H1 (cell line): Measurements from ENCODE around the gene NKTR. TPM values are rescaled to one million over a fixed set of nuclear protein-coding genes. Genes with fewer than 3 reads are reported as not detected.

Experiments
- CREB1 ChIP-seq: IDR thresholded peaks from 2 replicates; pipeline ENCODE4 v1.6.1; 2012; ENCODE audit warnings: inconsistent platforms
- KDM4A ChIP-seq: IDR thresholded peaks from one replicate; pipeline ENCODE4 v1.7.1; 2012; ENCODE audit warnings: low read depth, mild to moderate bottlenecking, moderate library complexity, low read length, inconsistent platforms; ENCODE audit not compliant: severe bottlenecking
- NRF1 ChIP-seq: IDR thresholded peaks from 2 replicates; pipeline ENCODE4 v1.6.1; 2011; ENCODE audit warnings: mild to moderate bottlenecking, low read depth, low read length, improper control_type of control experiment
- RBBP5 ChIP-seq: IDR thresholded peaks from 2 replicates; pipeline ENCODE4 v1.7.1; 2012; ENCODE audit warnings: low read depth, mild to moderate bottlenecking, inconsistent platforms, low read length, moderate library complexity, borderline replicate concordance
- SP4 ChIP-seq: IDR thresholded peaks from 2 replicates; pipeline ENCODE4 v1.6.1; 2012; ENCODE audit warnings: low read length, inconsistent platforms
- polyA plus RNA-seq, 7 experiments: library from polyadenylated mRNA; depleted of rRNA in 3 of 7; stranded (reverse) in 5 of 7; unstranded in 2 of 7; fragments of >200 nt in 5 of 7; fragments of 200-250 nt in 2 of 7; gene quantifications; 1 replicate in 5 of 7; 2 replicates in 1 of 7; 4 replicates in 1 of 7; pipeline versions ENCODE4 v1.2.1 to v1.2.3, GENCODE V29; 2011 to 2013; ENCODE audit warnings: missing spikeins in 2 of 7, mixed read lengths in 2 of 7
- total RNA-seq: library from RNA; stranded (reverse); fragmentation: NEBNext Ultra II Directional; extraction: Animal tissue kit (Norgen Biotek cat#: 25700); gene quantifications from 2 replicates; pipeline ENCODE4 v1.2.1, GENCODE V29; 2021
- TF ChIP-seq, protein P1 (sequence below): fragments of 300-600 bp; sonication (generic); IDR thresholded peaks from 2 replicates; pipeline ENCODE4 v1.7.1; 2012; ENCODE audit warnings: low read length, moderate library complexity, mild to moderate bottlenecking, inconsistent platforms; ENCODE audit not compliant: insufficient replicate concordance
- TF ChIP-seq, protein P2 (sequence below): IDR thresholded peaks from 2 replicates; pipeline ENCODE4 v1.6.1; 2011; ENCODE audit warnings: low read depth, mild to moderate bottlenecking, low read length; ENCODE audit not compliant: insufficient read depth

NKTR gene
- total and polyA plus RNA-seq, 2 of the 8 experiments (the other 6 are each of a cell fraction or from before 2014, with no cell fraction given) = 24.1 to 62.2 TPM

DNA sequence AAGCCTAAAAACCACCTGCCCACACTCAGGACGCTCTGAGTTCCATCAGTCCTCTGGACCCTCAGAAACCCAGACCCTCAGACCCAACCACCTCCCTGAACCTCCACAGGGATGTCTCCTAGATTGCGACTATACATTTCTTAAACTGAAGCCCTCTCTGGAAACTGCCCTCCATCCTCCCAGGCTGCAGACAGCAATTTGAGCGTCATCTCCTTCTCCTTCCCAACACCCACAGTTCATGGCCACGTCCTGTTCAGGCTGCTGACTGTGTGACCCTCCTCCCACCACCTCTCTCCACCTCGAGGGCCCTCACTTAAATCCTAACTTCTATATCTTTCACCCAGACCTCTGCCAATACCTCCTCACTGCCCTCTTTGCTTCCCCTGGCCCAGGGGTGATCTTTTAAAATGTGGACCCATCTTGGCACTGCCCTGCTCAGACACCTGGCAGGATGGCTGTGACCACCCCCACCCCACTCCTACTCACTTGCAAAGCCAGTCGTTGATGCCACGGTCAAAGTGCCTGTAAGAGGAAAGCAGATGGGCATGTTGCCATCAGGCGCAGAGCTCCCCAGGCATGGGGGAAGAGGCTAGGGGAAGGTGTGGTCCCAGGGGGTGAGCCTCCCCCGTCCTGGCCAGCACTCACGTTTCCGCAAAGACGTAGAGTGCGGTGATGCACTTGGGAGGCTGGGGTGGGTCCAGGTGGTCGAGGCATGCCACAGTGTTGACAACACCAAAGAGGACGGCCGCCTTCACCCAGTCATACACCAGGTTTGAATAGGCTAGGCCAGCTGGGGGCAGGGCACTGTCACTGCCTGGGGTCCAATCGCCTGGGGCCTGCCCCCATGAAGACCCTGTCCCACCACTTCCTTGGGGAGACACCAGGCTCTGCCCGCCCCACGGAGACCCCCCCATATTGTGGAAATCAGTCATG is 96.1 kb downstream of the NKTR start (continued):
- TF ChIP-seq, protein P1, sequence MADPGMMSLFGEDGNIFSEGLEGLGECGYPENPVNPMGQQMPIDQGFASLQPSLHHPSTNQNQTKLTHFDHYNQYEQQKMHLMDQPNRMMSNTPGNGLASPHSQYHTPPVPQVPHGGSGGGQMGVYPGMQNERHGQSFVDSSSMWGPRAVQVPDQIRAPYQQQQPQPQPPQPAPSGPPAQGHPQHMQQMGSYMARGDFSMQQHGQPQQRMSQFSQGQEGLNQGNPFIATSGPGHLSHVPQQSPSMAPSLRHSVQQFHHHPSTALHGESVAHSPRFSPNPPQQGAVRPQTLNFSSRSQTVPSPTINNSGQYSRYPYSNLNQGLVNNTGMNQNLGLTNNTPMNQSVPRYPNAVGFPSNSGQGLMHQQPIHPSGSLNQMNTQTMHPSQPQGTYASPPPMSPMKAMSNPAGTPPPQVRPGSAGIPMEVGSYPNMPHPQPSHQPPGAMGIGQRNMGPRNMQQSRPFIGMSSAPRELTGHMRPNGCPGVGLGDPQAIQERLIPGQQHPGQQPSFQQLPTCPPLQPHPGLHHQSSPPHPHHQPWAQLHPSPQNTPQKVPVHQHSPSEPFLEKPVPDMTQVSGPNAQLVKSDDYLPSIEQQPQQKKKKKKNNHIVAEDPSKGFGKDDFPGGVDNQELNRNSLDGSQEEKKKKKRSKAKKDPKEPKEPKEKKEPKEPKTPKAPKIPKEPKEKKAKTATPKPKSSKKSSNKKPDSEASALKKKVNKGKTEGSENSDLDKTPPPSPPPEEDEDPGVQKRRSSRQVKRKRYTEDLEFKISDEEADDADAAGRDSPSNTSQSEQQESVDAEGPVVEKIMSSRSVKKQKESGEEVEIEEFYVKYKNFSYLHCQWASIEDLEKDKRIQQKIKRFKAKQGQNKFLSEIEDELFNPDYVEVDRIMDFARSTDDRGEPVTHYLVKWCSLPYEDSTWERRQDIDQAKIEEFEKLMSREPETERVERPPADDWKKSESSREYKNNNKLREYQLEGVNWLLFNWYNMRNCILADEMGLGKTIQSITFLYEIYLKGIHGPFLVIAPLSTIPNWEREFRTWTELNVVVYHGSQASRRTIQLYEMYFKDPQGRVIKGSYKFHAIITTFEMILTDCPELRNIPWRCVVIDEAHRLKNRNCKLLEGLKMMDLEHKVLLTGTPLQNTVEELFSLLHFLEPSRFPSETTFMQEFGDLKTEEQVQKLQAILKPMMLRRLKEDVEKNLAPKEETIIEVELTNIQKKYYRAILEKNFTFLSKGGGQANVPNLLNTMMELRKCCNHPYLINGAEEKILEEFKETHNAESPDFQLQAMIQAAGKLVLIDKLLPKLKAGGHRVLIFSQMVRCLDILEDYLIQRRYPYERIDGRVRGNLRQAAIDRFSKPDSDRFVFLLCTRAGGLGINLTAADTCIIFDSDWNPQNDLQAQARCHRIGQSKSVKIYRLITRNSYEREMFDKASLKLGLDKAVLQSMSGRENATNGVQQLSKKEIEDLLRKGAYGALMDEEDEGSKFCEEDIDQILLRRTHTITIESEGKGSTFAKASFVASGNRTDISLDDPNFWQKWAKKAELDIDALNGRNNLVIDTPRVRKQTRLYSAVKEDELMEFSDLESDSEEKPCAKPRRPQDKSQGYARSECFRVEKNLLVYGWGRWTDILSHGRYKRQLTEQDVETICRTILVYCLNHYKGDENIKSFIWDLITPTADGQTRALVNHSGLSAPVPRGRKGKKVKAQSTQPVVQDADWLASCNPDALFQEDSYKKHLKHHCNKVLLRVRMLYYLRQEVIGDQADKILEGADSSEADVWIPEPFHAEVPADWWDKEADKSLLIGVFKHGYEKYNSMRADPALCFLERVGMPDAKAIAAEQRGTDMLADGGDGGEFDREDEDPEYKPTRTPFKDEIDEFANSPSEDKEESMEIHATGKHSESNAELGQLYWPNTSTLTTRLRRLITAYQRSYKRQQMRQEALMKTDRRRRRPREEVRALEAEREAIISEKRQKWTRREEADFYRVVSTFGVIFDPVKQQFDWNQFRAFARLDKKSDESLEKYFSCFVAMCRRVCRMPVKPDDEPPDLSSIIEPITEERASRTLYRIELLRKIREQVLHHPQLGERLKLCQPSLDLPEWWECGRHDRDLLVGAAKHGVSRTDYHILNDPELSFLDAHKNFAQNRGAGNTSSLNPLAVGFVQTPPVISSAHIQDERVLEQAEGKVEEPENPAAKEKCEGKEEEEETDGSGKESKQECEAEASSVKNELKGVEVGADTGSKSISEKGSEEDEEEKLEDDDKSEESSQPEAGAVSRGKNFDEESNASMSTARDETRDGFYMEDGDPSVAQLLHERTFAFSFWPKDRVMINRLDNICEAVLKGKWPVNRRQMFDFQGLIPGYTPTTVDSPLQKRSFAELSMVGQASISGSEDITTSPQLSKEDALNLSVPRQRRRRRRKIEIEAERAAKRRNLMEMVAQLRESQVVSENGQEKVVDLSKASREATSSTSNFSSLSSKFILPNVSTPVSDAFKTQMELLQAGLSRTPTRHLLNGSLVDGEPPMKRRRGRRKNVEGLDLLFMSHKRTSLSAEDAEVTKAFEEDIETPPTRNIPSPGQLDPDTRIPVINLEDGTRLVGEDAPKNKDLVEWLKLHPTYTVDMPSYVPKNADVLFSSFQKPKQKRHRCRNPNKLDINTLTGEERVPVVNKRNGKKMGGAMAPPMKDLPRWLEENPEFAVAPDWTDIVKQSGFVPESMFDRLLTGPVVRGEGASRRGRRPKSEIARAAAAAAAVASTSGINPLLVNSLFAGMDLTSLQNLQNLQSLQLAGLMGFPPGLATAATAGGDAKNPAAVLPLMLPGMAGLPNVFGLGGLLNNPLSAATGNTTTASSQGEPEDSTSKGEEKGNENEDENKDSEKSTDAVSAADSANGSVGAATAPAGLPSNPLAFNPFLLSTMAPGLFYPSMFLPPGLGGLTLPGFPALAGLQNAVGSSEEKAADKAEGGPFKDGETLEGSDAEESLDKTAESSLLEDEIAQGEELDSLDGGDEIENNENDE = no peak
- TF ChIP-seq SP4 = no peak
- no peak for TF ChIP-seq KDM4A
- TF ChIP-seq NRF1 = no peak
- TF ChIP-seq CREB1 = no peak
- TF ChIP-seq RBBP5 = no peak
- TF ChIP-seq, protein P2, sequence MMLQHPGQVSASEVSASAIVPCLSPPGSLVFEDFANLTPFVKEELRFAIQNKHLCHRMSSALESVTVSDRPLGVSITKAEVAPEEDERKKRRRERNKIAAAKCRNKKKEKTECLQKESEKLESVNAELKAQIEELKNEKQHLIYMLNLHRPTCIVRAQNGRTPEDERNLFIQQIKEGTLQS = no peak
- TF ChIP-seq, all 59 proteins: peak for 0
